ENCODE data around the gene DEFB131B.
"Not testable (repeated sequence)": the region's sequence is repeated elsewhere in the genome, so short reads cannot be mapped to it uniquely, and the experiment has no call there.

Gene DEFB131B

GRCh38 chr11:71878059-71878458, at the start of gene DEFB131B:
DEFB131B (plus strand) TSS chr11:71878453; CDS start chr11:71878453, 0 bp downstream.
- not testable (repeated sequence) for FAIRE-seq

GRCh38 chr11:71829247-71829646, 49.0 kb upstream of the DEFB131B start:
- not testable (repeated sequence) for FAIRE-seq

- not testable (repeated sequence) for FAIRE-seq
These were observed 48.6 kb upstream of the DEFB131B start for GRCh38 chr11:71829686-71830085.

- not testable (repeated sequence) for FAIRE-seq
These were observed 45.4 kb upstream of the DEFB131B start, which contains the start of gene DEFB108B for GRCh38 chr11:71832811-71833210. DEFB108B (plus strand) TSS chr11:71833200; CDS start chr11:71833200, 0 bp downstream.

- FAIRE-seq: not testable (repeated sequence)
These were observed 35.5 kb upstream of the DEFB131B start for GRCh38 chr11:71842720-71843119.

GRCh38 chr11:71843355-71843754, 34.9 kb upstream of the DEFB131B start:
- not testable (repeated sequence) for FAIRE-seq

- no peak for FAIRE-seq
These were observed 34.4 kb upstream of the DEFB131B start for GRCh38 chr11:71843858-71844257.

- not testable (repeated sequence) for FAIRE-seq
These were observed 24.4 kb upstream of the DEFB131B start for GRCh38 chr11:71853895-71854294.

GRCh38 chr11:71855880-71856279, 22.4 kb upstream of the DEFB131B start:
- not testable (repeated sequence) for FAIRE-seq

GRCh38 chr11:71860835-71861234, 17.4 kb upstream of the DEFB131B start:
- not testable (repeated sequence) for FAIRE-seq

- not testable (repeated sequence) for FAIRE-seq
These were observed 14.2 kb upstream of the DEFB131B start for GRCh38 chr11:71863978-71864627.

- not testable (repeated sequence) for FAIRE-seq
These were observed 11.0 kb upstream of the DEFB131B start for GRCh38 chr11:71867209-71867608.

- not testable (repeated sequence) for FAIRE-seq
These were observed 8.3 kb upstream of the DEFB131B start for GRCh38 chr11:71869931-71870330.

GRCh38 chr11:71870661-71871060, 7.6 kb upstream of the DEFB131B start:
- FAIRE-seq: not testable (repeated sequence)

GRCh38 chr11:71876262-71876661, 2.0 kb upstream of the DEFB131B start:
- FAIRE-seq: not testable (repeated sequence)

- FAIRE-seq: not testable (repeated sequence)
These were observed 7.6 kb downstream of the DEFB131B start for GRCh38 chr11:71885806-71886205.

GRCh38 chr11:71888335-71889010, 10.2 kb downstream of the DEFB131B start:
- FAIRE-seq: not testable (repeated sequence)

- not testable (repeated sequence) for FAIRE-seq
These were observed 11.1 kb downstream of the DEFB131B start for GRCh38 chr11:71889181-71889872.

- no peak for FAIRE-seq
These were observed 17.7 kb downstream of the DEFB131B start for GRCh38 chr11:71895961-71896360.

GRCh38 chr11:71901137-71901536, 22.9 kb downstream of the DEFB131B start:
- FAIRE-seq: not testable (repeated sequence)

- FAIRE-seq: no peak
These were observed 30.0 kb downstream of the DEFB131B start for GRCh38 chr11:71908218-71908617.

- FAIRE-seq: not testable (repeated sequence)
These were observed 32.5 kb downstream of the DEFB131B start for GRCh38 chr11:71910775-71911174.

GRCh38 chr11:71911321-71911985, 33.2 kb downstream of the DEFB131B start:
- FAIRE-seq: not testable (repeated sequence)

All from islet of Langerhans (tissue), 1 donor.